Kidney epithelial cell (primary cell): ENCODE results near the gene ATP10B. TPM values are rescaled to one million over a fixed set of nuclear protein-coding genes. Genes with fewer than 3 reads are reported as not detected.

Experiments
- DNase-seq: peaks from one replicate; pipeline ENCODE4 v3.0.0-alpha.2; 2010; ENCODE audit warnings: low read depth
- H3K27me3 ChIP-seq: 2 replicates; pipeline ENCODE4 v1.6.0; 2011; ENCODE audit warnings: low read length; ENCODE audit not compliant: control insufficient read depth, insufficient read depth
- H3K36me3 ChIP-seq: 2 replicates; pipeline ENCODE4 v1.5.1; 2011; ENCODE audit warnings: low read length; ENCODE audit not compliant: control insufficient read depth, insufficient read depth
- H3K4me3 ChIP-seq: 2 replicates; pipeline ENCODE4 v1.5.1; 2011; ENCODE audit warnings: low read depth, mild to moderate bottlenecking, control low read depth, low read length
- total RNA-seq: library from RNA; depleted of rRNA; stranded (reverse); fragments of >200 nt; gene quantifications from 2 replicates; pipeline ENCODE4 v1.2.3, GENCODE V29; 2015
- TF ChIP-seq, protein P1 (sequence below): IDR thresholded peaks from 2 replicates; pipeline ENCODE4 v1.5.1; 2011; ENCODE audit warnings: mild to moderate bottlenecking, moderate library complexity, low read length, control low read depth, inconsistent platforms; ENCODE audit not compliant: insufficient read depth, poor library complexity, severe bottlenecking

ATP10B gene
- total RNA-seq, 1 donor from 2014 or later, result not detected

DNA sequence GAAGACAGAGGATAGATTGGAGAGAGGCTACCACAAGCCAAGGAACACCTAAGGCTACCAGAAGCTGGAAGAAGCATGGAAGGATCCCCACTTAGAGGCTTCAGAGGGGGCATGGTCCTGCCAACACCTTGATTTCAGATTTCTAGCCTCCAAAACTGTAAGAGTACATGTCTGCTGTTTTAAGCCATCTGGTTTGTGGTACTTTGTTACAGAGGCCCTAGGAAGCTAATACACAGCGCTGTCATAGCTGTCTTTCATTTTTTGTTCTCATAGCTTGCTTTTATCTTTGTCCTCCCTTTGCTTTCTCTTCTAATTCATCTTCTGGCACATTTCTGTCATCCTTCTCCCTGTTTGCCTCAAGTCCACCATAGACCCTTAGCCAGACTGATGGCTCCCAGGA is 104.5 kb downstream of the ATP10B start:
- TF ChIP-seq, protein P1, sequence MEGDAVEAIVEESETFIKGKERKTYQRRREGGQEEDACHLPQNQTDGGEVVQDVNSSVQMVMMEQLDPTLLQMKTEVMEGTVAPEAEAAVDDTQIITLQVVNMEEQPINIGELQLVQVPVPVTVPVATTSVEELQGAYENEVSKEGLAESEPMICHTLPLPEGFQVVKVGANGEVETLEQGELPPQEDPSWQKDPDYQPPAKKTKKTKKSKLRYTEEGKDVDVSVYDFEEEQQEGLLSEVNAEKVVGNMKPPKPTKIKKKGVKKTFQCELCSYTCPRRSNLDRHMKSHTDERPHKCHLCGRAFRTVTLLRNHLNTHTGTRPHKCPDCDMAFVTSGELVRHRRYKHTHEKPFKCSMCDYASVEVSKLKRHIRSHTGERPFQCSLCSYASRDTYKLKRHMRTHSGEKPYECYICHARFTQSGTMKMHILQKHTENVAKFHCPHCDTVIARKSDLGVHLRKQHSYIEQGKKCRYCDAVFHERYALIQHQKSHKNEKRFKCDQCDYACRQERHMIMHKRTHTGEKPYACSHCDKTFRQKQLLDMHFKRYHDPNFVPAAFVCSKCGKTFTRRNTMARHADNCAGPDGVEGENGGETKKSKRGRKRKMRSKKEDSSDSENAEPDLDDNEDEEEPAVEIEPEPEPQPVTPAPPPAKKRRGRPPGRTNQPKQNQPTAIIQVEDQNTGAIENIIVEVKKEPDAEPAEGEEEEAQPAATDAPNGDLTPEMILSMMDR, result no peak
- no peak overlapping the region for H3K4me3 ChIP-seq
- H3K36me3 ChIP-seq, result no peaks in the 10 kb centered on the region
- no peaks in the 10 kb centered on the region for H3K27me3 ChIP-seq
- no peak for DNase-seq

DNA sequence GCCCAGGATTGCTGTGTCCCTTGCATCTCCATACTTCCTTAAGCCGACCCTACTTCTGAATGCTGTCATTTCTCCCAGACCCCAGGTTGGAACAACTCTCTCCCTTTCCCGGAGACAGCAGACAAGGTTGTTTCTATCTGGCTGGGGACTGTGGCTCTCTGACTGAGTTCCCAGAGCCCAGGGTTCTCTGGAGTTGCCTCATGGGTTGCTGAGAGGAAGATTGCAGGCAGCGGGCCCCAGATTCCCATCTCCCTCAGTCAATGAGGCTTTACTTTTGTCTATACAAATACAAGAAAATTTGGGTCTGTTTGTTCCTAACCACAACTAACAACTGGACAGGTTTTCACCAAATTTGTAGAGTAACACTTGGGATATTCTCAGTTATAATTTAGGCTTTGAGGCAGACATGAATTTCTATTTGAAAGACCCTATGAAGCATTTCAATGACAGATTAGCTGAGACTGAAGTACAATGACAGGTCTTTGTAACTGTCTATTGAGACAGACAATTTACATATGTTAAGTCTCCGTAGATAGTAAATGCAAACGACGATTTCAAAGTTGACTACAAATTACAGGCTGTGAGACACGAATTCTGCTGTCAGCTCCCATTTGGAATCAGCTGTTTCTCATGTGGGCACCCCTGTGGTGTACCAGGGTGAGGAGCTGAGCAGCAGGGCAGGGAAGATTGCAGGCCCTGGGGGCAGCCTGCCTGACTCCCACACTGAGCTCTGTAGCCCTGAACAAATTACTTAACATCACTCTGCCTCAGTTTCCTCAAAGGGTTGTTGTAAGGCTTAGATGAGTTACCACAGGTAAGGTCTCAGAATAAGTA is 107.5 kb downstream of the ATP10B start:
- H3K36me3 ChIP-seq, result no peaks in the 10 kb centered on the region
- DNase-seq, result no peak

DNA sequence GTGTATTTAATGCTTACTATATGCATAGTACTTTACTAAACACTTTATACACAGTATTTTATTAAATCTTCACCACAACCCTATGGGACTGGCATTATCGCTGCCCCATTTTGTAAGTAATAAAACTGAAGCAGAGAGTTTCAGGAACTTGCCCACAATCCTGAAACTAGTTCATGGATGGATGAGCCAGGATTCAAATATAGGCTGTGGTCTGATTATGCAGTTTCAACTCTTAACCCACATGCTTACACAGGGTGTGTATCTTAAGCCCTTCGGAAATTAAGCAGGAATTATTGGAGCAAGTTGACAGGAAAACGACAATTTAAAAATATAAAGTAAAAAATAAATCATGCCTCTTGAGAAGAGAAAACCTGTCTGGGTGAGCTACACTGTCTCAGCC is 109.0 kb downstream of the ATP10B start:
- no peak for DNase-seq
- TF ChIP-seq, protein P1, result no peak
- no peak overlapping the region for H3K4me3 ChIP-seq
- H3K27me3 ChIP-seq, result no peaks in the 10 kb centered on the region
- no peaks in the 10 kb centered on the region for H3K36me3 ChIP-seq

More for the DNA sequence above, 107.5 kb downstream of the ATP10B start:
- TF ChIP-seq, protein P1, result no peak
- H3K27me3 ChIP-seq, result no peaks in the 10 kb centered on the region
- H3K4me3 ChIP-seq, result no peak overlapping the region

DNA sequence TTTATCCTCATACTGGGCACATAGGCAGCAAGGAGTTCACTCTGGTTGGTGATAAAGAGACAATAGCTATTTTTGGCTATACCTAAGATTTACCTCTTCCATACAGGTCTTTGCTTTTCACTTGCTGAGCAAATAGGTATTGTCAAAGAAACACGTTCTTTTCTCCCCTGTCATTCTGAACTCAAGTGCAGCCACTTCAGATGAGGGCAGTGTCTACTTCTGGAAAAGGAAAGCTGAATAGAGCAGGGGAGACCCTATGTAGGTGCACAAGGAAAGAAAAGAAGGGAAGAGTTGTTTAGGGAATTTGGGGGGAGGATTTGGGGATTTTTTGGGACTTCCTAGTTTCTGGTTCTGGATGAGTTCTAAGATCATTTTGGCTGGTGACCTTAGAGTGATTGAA is 109.6 kb downstream of the ATP10B start:
- no peaks in the 10 kb centered on the region for H3K27me3 ChIP-seq
- no peaks in the 10 kb centered on the region for H3K36me3 ChIP-seq
- DNase-seq, result no peak
- TF ChIP-seq, protein P1, result no peak
- no peak overlapping the region for H3K4me3 ChIP-seq

DNA sequence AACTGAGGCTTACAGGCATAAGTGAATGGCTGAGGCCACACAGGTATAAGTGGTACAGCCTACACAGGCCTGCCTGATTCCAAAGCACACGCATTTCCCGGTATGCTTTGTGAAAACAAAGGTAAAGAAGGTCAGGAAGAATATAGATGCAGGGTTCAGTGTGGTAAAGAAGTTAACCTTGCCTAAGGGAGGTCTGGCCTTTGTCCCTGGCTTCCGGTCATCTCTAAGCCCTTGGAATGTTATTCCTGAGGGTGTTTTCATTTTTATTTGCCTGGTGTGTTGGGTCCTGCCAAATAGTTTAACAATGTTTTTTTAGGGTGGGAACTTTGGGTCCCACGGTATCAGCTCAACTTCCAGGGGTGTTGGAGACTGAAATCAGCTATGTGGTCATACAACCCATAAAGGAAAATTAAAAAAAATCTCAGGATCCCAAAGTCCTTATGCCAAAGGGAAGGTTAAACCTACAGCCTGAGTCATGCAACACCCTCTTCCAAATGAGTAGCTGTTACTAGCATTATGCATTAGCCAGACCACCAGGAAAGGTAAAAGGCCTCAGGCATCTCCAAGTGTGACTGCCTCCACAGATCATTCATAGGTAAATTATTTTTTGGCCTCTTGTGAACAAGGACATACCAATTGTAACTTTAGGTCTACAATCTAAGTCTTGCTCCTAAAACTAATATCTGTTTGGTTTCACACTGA is 124.6 kb downstream of the ATP10B start:
- DNase-seq, result no peak
- TF ChIP-seq, protein P1, result no peak
- Histone ChIP-seq H3K36me3 (no peaks in the 10 kb centered on the region), H3K4me3 (no peak overlapping the region), H3K27me3 (no peaks in the 10 kb centered on the region)
